Measurements from ENCODE around the gene KCNMA1.

KCNMA1 gene

GRCh38 chr10:77296534-77297392 is 340.8 kb downstream of the KCNMA1 start:
- DNase-seq (ENCODE audit: low read depth): no peak

GRCh38 chr10:77293773-77294172 is 343.8 kb downstream of the KCNMA1 start:
- DNase-seq (ENCODE audit: low read depth): no peak

- DNase-seq (ENCODE audit: low read depth): no peak
Observed at GRCh38 chr10:77293347-77293746, 344.3 kb downstream of the KCNMA1 start.

- no peak for DNase-seq (ENCODE audit: low read depth)
Observed at GRCh38 chr10:77291596-77292505, 345.8 kb downstream of the KCNMA1 start.

GRCh38 chr10:77290528-77291155 is 347.0 kb downstream of the KCNMA1 start:
- DNase-seq (ENCODE audit: low read depth): no peak

- DNase-seq (ENCODE audit: low read depth): no peak
Observed at GRCh38 chr10:77289790-77290189, 347.8 kb downstream of the KCNMA1 start.

GRCh38 chr10:77289027-77289501 is 348.5 kb downstream of the KCNMA1 start:
- DNase-seq (ENCODE audit: low read depth): no peak

GRCh38 chr10:77287647-77288120 is 349.9 kb downstream of the KCNMA1 start:
- no peak for DNase-seq (ENCODE audit: low read depth)

GRCh38 chr10:77286531-77287508 is 350.8 kb downstream of the KCNMA1 start:
- DNase-seq (ENCODE audit: low read depth): no peak

- DNase-seq (ENCODE audit: low read depth): no peak
Observed at GRCh38 chr10:77285529-77286182, 352.0 kb downstream of the KCNMA1 start.

GRCh38 chr10:77284797-77285196 is 352.8 kb downstream of the KCNMA1 start:
- no peak for DNase-seq (ENCODE audit: low read depth)

GRCh38 chr10:77283326-77283725 is 354.3 kb downstream of the KCNMA1 start:
- DNase-seq (ENCODE audit: low read depth): no peak

GRCh38 chr10:77282163-77282562 is 355.4 kb downstream of the KCNMA1 start:
- DNase-seq (ENCODE audit: low read depth): no peak

- no peak for DNase-seq (ENCODE audit: low read depth)
Observed at GRCh38 chr10:77281719-77282118, 355.9 kb downstream of the KCNMA1 start.

- DNase-seq (ENCODE audit: low read depth): no peak
Observed at GRCh38 chr10:77279207-77279606, 358.4 kb downstream of the KCNMA1 start.

GRCh38 chr10:77274046-77274795 is 363.4 kb downstream of the KCNMA1 start:
- no peak for DNase-seq (ENCODE audit: low read depth)

- no peak for DNase-seq (ENCODE audit: low read depth)
Observed at GRCh38 chr10:77269163-77269562, 368.4 kb downstream of the KCNMA1 start.

GRCh38 chr10:77268721-77269120 is 368.9 kb downstream of the KCNMA1 start:
- no peak for DNase-seq (ENCODE audit: low read depth)

Measured in activated T-helper 1 cell treated with Interleukin-2 at 50 U/mL for 16 hours (primary cell).